Measurements from ENCODE around the gene DNM3. TPM values are rescaled to one million over a fixed set of nuclear protein-coding genes. Genes with fewer than 3 reads are reported as not detected.

The DNM3 gene
- total RNA-seq, 4 donors from 2014 or later: 2.7 to 4.5 (median 4.0) TPM

GRCh38 chr1:171949316-171949715, 108.0 kb downstream of the DNM3 start:
- H3K4me3 ChIP-seq (ENCODE audit: low read depth, poor library complexity, severe bottlenecking): no peak overlapping the region
- 90% methylated on average over 2 of the region's 2 CpGs for WGBS, 2 donors
- no peak for TF ChIP-seq POLR2A (IDR thresholded peaks at IDR 0.05)
- no peak for TF ChIP-seq CTCF (IDR thresholded peaks at IDR 0.05)
- intact Hi-C loops (cut with DNase I; ENCODE audit: low total_unique reads): no loop called here
- no peak for DNase-seq (ENCODE audit: low spot score in 2 of 2)

GRCh38 chr1:171953835-171954234, 112.5 kb downstream of the DNM3 start:
- intact Hi-C loops (cut with DNase I; ENCODE audit: low total_unique reads): no loop called here
- 63 to 72% methylated on average over 1 of the region's 1 CpG for WGBS, 2 donors
- H3K4me3 ChIP-seq (ENCODE audit: low read depth, poor library complexity, severe bottlenecking): no peak overlapping the region
- TF ChIP-seq POLR2A (IDR thresholded peaks at IDR 0.05) (no peak), CTCF (IDR thresholded peaks at IDR 0.05) (no peak)
- DNase-seq (ENCODE audit: low spot score in 2 of 2): no peak

DNA sequence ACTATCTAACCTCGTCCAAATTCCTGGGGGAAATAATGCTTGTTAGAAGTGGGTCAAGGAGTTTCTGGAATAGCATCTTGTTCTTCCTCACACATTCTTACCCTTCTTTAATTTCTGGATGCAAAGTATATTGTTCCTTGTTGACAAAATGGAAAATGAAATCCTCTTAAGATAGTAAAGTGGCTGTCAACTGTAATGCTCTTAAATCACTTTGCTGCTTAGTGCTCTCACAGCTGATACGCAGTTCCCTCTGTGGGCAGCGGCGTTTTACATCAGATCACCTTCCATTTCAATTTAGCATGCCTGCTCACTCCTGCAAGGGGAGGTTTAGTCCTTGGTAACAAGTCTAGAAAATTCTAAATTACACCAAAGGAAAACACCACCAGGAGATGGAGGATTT, 113.1 kb downstream of the DNM3 start:
- DNase-seq (ENCODE audit: low spot score in 2 of 2): no peak
- TF ChIP-seq CTCF (IDR thresholded peaks at IDR 0.05) (no peak), POLR2A (IDR thresholded peaks at IDR 0.05) (no peak)
- WGBS, 2 donors: 69 to 75% methylated on average over 4 of the region's 4 CpGs
- intact Hi-C loops (cut with DNase I; ENCODE audit: low total_unique reads): no loop called here
- H3K4me3 ChIP-seq (ENCODE audit: low read depth, poor library complexity, severe bottlenecking): no peak overlapping the region

DNA sequence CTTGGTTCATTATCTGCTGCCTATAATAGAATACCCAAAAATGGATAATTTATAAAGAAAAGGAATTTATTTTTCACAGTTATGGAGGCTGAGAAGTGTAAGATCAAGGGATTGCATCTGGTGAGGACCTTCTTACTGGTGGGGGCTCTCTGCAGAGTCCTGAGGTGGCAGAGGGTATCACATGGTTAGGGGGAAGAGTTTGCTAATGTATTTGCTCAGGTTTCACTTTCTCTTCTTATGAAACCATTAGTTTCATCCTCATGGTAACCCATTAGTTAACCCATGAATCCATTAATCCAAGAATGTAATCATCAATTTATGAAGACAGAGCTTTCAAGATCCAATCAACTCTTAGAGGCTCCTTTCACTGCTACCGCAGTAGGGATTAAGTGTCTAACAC, 120.6 kb downstream of the DNM3 start:
- H3K4me3 ChIP-seq (ENCODE audit: low read depth, poor library complexity, severe bottlenecking): no peak overlapping the region
- no peak for DNase-seq (ENCODE audit: low spot score in 2 of 2)
- no peak for TF ChIP-seq POLR2A (IDR thresholded peaks at IDR 0.05)
- TF ChIP-seq CTCF (IDR thresholded peaks at IDR 0.05): no peak
- intact Hi-C loops (cut with DNase I; ENCODE audit: low total_unique reads): no loop called here
- 97 to 100% methylated on average over 1 of the region's 1 CpG for WGBS, 2 donors

GRCh38 chr1:171963762-171964161, 122.5 kb downstream of the DNM3 start:
- WGBS, 2 donors: 90 to 95% methylated on average over 1 of the region's 1 CpG

More at GRCh38 chr1:171963762-171964161, 122.5 kb downstream of the DNM3 start:
- intact Hi-C loops (cut with DNase I; ENCODE audit: low total_unique reads): no loop called here
- DNase-seq (ENCODE audit: low spot score in 2 of 2): no peak
- no peak overlapping the region for H3K4me3 ChIP-seq (ENCODE audit: low read depth, poor library complexity, severe bottlenecking)
- TF ChIP-seq POLR2A (IDR thresholded peaks at IDR 0.05): no peak
- TF ChIP-seq CTCF (IDR thresholded peaks at IDR 0.05): no peak

Measured in lower leg skin (tissue), 4 donors.